ENCODE measurements around the gene DENND5B.
"Not testable (repeated sequence)": the region's sequence is repeated elsewhere in the genome, so short reads cannot be mapped to it uniquely, and the experiment has no call there.

Gene DENND5B

DNA sequence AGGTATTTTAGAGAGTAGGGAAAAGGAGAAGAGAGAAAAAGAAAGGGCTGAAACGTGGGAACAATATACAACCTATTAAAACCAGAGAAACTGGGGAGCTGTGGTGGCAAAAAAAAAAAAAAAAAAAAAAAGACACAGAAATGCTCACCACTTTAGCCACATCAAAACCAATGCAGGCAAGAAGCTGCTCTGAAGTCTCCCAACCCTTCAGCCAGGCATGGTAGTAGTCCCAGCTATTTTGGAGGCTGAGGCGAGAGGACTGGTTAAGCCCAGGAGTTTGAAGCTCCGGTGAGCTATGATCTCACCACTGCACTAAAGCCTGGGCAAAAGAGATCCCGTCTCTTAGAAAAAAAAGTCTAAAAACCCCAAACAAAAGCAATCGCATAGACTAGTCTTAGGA is 33.2 kb downstream of the DENND5B start:
- DNase-seq (ENCODE audit: low read depth): no peak

DNA sequence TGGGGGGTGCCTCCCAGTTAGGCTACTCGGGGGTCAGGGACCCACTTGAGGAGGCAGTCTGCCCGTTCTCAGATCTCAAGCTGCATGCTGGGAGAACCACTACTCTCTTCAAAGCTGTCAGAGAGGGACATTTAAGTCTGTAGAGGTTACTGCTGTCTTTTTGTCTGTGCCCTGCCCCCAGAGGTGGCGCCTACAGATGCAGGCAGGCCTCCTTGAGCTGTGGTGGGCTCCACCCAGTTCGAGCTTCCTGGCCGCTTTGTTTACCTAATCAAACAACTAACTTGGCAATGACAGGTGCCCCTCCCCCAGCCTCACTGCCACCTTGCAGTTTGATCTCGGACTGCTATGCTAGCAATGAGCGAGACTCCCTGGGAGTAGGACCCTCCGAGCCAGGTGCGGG is 35.5 kb downstream of the DENND5B start:
- not testable (repeated sequence) for DNase-seq (ENCODE audit: low read depth)

DNA sequence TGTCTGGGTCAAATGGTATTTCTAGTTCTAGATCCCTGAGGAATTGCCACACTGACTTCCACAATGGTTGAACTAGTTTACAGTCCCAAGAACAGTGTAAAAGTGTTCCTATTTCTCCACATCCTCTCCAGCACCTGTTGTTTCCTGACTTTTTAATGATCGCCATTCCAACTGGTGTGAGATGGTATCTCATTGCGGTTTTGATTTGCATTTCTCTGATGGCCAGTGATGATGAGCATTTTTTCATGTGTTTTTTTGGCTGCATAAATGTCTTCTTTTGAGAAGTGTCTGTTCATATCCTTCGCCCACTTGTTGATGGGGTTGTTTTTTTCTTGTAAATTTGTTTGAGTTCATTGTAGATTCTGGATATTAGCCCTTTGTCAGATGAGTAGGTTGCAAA is 40.3 kb downstream of the DENND5B start:
- not testable (repeated sequence) for DNase-seq (ENCODE audit: low read depth)

DNA sequence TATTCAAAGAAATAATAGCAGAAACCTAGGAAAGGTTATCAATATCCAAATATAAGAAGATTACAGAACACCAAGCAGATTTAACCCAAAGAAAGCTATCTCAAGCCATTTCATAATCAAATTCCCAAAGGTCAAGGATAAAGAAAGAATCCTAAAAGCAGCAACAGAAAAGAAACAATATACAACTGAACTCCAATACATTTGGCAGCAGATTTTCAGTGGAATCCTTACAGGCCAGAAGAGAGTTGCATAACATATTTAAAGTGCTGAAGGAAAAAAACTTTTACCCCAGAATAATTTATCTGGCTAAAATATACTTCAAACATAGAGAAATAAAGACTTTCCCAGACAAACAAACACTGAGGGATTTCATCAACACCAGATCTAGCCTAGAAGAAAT is 54.3 kb downstream of the DENND5B start:
- DNase-seq (ENCODE audit: low read depth): no peak

DNA sequence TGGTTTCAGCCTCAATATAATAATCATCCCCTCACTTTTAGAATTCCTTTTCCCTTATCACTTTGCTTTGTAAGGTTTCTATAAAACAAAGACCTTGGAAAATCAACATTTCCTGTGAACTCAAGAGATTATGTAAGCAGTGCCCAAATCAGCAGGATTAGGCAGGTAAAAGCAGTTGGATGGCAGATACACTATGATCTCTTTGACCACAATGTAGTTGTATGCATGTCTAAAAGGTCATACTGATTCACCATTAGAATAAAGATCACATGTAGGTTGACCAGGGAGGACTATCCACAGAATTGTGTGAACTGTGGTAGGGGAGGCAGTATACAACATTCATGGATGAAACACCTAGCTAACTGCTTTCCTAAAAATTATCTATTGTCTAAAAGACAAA is 57.5 kb downstream of the DENND5B start:
- DNase-seq (ENCODE audit: low read depth): no peak

DNA sequence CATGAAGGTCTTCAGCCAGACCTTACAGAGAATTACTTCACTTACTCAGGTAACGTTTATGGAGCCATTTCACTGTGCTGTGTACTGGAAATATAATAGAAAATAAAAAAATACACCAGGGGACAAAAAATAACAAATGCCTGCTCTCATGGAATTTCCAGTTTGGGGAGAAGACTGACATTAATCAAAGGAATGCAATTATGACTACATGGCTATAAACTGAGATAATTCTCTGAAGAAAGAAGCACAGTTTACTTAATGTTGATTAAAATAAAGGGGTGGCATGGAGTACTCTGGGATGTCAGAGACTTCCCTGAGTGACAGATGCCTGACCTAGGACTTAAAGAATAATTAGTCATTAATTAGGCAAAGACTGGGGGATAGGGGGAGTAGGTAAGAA is 59.0 kb downstream of the DENND5B start:
- no peak for DNase-seq (ENCODE audit: low read depth)

DNA sequence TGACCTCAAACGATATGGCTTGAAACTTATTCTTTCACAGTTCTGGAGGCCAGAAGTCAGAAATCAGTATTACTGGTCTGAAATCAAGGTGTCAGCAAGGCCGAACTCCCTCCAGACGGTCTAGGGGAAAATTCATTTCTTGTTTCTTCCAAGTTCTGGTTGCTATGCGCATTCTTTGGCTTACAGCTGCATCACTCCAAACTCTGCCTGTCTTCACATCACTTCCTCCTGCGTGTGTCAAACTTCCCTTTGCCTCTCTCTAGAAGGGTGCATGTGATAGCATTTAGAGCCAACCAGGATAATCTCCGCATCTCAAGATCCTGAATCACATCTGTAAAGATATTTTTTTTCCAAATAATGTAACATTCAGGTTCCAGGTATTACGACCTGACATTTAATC is 62.8 kb downstream of the DENND5B start:
- DNase-seq (ENCODE audit: low read depth): no peak

DNA sequence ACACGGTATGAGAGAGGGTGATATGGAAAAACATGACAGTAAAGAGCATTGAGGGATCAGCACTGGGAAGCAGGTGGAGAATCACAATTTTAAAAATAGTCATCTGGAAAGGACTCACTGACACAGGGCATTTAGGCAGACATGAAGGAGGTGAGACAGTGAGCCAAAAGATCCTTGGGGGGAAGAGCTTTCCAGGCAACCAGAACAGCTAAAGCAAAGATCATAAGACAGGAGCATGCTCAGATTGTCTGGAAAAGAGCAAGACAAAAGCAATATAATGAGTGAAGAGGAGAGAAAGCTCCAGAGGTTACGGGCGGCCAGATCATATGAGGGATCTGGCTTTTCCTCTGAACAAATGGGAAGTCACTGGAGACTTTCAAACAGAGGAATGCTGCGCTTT is 63.9 kb downstream of the DENND5B start:
- DNase-seq (ENCODE audit: low read depth): no peak

DNA sequence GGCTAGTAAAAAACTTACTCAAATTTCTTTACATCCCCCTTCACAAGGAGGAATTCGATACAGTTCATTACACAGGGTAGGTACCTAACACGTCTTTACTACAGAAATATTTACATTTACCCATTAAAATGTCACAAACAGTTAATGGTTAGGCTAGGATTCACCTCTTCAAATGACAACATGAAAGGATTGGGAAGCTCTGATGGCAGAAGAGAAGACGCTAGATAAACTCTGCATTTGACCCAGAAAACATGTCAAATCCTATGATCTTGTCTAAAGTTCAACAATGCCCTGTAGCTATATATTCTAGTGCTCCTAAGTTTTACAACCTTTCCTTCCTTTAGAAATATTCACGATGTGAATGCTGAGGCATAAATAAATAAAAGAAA is 64.8 kb downstream of the DENND5B start:
- no peak for DNase-seq (ENCODE audit: low read depth)

DNA sequence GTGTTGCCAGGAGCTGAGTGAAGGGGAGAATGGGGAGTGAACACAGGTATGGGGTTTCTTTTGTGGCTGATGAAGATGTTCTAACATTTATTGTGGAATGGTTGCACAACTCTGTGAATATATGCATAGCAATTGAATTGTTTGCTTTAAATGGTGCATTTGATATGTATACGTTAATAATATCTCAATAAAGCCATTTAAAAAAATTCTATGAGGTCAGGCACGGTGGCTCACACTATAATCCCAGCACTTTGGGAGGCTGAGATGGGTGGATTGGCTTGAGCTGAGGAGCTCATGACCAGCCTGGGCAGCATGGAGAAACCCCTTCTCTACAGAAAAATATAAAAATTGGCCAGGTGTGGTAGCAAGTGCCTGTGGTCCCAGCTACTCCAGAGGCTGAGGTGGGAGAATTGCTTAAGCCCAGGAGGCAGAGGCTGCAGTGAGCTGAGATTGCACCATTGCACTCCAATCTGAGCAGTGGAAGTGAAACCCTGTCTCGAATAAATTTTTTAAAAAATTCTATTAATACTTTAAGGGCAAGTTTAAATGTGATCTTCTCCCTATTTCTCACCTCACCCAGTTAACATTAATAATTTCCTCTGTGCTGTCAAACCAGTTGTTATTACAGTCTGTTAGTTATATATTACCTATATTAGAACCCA is 65.3 kb downstream of the DENND5B start:
- DNase-seq (ENCODE audit: low read depth): no peak

DNA sequence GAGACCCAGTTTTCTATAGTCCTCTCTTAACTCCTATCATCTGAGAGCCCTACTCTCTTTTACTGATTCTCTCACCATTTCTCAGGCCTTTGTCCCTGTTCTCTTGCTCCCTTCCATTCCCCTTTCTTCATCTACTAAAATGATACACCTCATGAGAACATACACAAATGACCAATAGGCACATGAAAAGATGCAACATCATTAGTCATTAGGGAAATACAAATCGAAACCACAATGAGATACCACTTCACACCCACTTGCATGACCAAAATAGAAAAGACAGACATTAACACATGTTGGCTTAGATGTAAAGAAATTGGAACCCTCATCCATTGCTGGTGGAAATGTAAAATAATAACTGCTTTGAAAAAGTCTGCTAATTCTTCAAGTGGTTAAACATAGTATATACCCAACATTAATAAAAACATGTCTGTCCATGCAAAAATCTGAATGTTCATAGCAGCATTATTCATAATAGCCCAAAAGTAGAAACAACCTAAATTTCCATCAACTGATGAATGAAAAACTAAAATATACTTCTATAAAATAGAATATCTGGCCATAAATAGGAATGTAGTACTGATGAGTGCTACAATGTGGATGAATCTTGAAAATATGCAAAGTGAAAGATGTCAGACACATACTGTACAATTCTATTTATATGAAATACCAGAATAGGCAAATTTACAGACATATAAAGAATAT is 66.0 kb downstream of the DENND5B start:
- no peak for DNase-seq (ENCODE audit: low read depth)

DNA sequence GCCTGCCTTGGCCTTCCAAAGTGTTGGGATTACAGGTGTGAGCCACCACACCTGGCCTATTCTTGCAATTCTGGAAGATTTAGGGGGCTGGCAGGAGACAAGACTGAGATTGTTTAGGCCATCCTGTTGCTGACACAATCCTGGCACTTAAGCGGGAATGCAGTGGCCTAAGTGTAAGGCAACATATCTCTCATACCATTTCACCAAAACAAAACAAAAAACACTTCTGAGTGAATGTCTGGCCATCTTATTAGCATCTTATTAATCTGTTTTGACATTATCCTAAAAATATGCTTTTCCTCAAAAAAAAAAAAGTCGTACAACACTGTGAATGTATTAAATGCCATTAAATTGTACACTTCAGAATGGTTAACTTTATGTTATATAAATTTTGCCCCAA is 67.6 kb downstream of the DENND5B start:
- no peak for DNase-seq (ENCODE audit: low read depth)

DNA sequence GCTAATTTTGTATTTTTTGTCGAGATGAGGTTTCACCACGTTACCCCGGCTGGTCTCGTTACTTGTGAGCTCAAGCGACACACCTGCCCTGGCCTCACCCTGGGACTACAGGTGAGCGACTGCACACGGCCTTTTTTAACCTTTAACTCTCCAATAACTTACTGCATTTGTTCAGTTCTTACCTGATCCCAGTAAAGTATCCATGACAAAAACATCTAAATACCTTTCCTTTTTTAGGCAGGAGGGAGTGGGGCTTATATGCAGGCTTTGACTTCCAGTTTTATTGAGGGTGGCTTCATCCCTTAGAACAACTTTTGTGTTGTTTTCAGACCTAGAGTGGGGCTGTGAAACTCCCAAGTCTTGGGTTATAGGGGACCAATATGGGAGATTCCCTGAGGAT is 68.3 kb downstream of the DENND5B start:
- no peak for DNase-seq (ENCODE audit: low read depth)

DNA sequence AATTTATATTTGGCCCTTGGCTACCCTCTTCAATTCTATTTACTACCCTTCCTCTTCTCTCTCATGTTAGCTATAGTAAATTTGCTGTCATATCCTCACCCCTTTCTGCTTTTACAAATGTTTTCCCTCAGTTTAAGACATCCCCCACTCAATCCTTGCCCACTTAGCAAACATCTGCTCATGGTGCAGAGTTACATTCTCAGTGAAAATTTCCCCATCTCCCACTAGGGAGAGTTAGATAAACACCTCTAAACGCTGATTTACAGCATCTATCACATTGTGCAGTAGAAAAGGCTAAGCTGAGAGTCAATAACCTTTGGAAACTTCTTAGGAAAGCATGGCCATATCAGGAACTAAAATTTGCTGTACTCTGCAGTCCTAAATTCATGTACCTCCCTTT is 69.0 kb downstream of the DENND5B start:
- DNase-seq (ENCODE audit: low read depth): no peak

DNA sequence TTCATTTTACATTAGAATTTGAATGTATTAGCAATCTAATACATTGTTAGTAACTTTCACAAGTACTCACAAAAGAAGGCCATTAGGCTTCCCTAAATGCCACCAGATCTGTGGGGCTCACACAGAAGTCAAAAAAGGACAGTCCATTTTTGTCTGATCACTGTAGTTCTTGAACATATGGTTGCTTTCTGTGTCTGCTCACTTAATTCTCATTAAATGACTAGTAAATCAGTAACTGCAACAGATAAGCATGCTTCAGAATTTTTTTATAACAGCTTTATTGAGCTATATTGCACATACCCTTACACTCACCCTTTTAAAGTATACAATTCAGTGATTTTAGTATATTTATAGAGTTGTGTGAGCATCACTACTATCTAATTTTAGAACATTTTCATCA is 71.4 kb downstream of the DENND5B start:
- DNase-seq (ENCODE audit: low read depth): no peak

DNA sequence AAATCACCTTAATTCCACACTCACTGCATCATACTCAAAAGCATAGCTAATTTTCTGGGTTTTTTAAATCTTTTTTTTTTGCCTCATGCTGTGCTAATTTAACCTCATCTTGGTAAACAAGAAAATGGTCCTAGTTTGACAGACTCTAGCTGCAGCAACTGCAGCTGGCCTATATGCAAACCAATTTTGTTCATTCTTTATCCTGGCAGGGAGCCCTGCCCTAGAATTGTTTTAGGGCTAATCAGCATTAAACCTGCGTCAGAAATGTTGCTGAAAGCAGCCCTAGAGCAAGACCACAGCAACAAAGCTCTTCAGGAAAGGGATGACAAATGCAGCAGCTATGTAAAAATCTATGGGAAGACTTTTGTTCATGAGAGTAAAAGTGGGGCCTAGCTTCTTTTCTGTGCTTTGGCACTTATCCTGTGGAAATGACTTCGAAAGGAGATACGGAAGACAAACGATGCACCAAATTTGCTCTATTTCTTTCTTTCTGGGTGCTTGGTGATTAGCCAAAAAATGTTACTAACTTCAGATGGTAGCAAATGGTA is 72.2 kb downstream of the DENND5B start:
- no peak for DNase-seq (ENCODE audit: low read depth)

DNA sequence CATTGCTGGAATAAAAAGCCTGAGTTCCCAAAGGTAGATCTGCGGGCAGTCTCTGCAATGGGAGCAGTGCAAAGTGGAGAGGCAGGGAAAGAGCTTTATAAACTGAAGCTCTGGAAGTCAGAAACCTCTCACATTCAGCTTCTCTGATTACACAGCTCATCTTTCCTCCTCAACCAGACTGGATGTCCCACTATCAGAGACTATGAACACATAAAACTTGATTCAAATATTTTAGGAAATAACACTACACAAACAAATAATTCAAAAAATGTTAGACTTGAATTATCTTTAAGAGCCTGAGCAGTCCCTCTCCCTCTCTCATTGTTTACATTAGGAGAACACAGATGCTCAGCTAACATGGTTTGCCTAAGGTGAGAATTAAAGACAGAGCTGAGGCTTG is 72.9 kb downstream of the DENND5B start:
- no peak for DNase-seq (ENCODE audit: low read depth)

DNA sequence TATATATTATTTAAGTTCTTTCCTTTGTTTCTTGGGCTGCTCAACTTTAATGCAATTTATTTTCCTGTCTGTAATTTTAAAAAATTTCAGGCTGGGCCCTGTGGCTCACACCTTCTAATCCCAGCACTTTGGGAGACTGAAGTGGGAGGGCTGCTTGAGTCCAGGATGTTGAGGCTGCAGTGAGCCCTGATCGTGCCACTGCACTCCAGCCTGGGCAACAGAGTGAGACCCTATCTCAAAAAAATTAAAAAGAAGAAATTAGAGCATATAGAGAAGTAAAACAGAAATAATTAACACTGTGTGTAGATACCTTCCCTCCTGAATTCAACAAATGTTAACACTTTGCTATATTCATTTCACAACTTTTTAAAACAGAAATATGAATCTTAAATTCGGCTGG is 74.2 kb downstream of the DENND5B start:
- no peak for DNase-seq (ENCODE audit: low read depth)

DNA sequence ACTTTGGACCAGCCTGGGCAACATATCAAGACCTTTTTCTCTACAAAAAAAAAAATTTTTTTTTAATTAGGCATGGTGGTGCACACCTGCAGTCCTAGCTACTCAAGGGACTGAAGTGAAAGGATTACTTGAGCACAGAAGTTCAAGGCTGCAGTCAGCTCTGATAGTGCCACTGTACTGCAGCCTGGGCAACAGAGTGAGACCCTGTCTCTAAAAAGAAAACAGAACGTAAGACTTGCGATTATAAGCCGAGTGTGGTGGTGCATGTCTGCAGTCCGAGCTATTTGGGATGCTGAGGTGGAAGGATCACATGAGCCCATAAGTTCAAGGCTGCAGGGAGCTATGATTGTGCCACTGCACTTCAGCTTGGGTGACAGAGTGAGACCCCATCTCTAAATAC is 76.0 kb downstream of the DENND5B start:
- no peak for DNase-seq (ENCODE audit: low read depth)

DNA sequence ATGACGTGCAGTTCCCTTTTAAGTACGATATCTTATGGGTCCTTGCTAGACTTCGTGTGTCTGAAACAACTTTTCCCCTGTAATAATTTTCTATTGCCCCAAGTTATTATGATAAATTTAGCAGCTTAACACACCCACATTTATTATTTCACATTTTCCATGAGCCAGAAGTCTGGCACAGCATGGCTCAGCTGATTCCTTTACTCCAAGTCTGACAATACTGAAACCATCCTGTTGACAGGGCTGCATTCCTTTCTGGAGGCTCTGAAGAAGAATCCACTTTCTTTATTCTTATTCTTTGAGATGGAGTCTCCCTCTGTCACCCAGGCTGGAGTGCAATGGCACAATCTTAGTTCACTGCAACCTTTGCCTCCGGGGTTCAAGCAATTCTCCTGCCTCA is 80.9 kb downstream of the DENND5B start:
- DNase-seq (ENCODE audit: low read depth): no peak

DNA sequence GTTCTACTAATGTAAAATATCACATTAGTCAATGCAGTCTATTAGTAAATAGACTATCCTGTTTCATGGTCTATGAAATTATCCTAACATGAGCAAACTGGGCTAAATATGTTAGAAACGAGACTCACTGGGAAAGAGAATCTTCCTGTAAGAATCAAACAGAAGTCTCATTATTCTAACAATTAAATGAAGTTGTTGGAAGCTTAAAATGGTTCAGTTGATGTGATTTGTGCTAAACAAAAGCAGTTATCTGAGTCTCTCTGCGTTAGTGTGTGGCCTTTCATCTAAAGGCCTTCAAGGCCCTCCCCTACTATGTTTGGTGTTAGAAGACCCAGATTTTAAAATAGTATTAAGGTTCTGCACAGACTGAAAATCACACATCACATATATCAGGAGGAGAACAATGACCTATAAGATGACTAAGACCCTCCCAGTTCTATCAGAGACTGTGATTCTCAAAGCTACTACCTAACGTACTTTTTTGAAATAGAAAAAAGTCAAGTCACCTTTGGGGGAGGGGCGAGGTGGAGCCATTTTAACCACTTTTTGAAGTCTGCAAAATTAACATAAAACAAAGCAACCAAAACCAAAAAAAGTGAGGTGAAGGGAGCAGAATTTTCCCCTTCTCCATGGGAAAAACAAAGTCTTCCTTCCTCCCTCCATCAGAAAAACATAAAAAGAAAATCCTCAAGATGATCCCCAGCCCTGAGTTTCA is 82.3 kb downstream of the DENND5B start:
- DNase-seq (ENCODE audit: low read depth): no peak

DNA sequence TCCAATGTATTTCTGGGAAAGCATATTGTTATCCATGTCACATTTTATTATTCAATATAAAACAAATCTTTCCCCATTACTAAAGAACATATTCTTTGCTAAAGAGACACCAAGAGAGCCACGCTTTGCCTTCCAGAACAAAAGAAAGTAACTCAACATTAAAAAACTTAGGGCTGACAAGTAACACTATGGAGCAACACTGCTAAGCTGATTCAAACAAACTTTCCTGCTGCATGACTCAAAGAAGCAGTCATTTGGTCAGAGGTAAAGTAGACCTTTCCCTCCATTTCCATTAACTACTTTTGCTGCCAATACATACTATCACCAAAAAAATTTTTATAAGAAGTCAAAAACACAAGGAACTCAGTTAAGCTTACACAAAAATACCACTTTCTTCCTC is 83.0 kb downstream of the DENND5B start:
- DNase-seq (ENCODE audit: low read depth): no peak
